ENCODE results near the gene DOCK9. TPM values are rescaled to one million over a fixed set of nuclear protein-coding genes. Genes with fewer than 3 reads are reported as not detected.
A peak's percentile ranks its signal among the peaks of the same experiment; 100 is the strongest.

Gene DOCK9
- total RNA-seq, 1 experiment from 2014 or later = 2.1 TPM

DNA sequence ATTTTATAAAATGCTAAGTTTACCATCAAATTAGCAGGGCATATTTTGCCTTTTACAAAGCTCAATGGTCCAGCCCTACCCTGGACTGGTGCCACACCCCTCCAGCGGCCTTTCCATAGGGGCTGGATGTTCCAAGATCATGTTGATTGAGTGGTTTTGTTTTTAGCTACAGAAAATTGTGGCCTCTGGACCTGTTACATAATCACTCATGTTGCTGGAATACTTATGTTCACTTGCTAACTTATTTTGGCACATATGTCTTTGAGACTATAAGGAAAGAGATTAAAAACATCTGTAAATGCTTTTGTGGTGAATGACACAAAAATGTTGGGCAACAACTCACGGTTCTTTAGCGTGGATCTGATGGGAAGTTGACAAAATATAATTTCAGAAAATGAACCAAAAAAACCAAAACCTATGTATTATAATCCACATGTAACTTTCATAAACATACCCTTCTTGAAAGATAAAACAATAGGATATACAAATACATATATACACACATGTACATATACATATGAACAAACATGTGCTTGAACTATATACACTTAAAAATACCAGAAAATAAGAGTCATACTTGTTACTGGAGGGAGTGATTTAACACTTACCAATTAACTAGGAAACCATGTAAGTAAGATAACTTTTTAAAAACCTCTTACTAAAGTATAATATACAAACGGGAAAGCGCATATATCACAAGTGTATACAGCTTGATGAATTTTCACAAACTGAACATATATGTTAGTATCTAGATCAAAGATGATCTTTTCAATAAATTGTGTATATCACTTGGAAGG lies 178.8 kb downstream of the DOCK9 start:
- no peaks in the 10 kb centered on the region for H3K36me3 ChIP-seq
- no peaks in the 10 kb centered on the region for H3K27me3 ChIP-seq
- H3K4me3 ChIP-seq = no peak overlapping the region
- no peaks in the 10 kb centered on the region for H3K9me3 ChIP-seq
- peak; percentile 42 for DNase-seq

DNA sequence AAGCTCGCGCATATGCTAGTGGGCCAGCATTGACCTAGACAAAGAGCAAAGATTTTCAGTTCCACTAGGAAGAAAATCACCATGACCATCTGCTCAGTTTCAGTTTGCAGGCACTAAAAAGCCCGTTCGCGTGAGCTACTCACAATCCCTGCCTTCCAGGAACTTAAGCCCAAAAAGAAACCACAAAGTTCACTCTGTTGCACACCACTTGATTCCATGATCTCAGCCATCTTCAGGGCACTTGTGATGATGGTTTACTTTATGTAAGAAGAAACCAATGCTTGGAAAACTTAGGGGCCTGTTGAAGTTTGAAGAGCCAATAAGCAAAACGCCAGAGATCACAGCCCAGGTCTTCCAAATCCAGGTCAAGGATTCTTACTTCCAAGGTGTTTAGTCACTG lies 180.4 kb downstream of the DOCK9 start:
- DNase-seq = no peak
- H3K36me3 ChIP-seq = no peaks in the 10 kb centered on the region
- no peaks in the 10 kb centered on the region for H3K9me3 ChIP-seq
- H3K27me3 ChIP-seq = no peaks in the 10 kb centered on the region
- H3K4me3 ChIP-seq = no peak overlapping the region

- no peak for DNase-seq
- Histone ChIP-seq H3K4me3 (no peak overlapping the region), H3K9me3 (no peaks in the 10 kb centered on the region), H3K36me3 (no peaks in the 10 kb centered on the region), H3K27me3 (no peaks in the 10 kb centered on the region)
Measured at GRCh38 chr13:98796798-98797197, 181.1 kb downstream of the DOCK9 start.

- Histone ChIP-seq H3K27me3 (no peaks in the 10 kb centered on the region), H3K9me3 (no peaks in the 10 kb centered on the region), H3K4me3 (no peak overlapping the region), H3K36me3 (no peaks in the 10 kb centered on the region)
- no peak for DNase-seq
Measured at GRCh38 chr13:98796191-98796590, 181.7 kb downstream of the DOCK9 start.

DNA sequence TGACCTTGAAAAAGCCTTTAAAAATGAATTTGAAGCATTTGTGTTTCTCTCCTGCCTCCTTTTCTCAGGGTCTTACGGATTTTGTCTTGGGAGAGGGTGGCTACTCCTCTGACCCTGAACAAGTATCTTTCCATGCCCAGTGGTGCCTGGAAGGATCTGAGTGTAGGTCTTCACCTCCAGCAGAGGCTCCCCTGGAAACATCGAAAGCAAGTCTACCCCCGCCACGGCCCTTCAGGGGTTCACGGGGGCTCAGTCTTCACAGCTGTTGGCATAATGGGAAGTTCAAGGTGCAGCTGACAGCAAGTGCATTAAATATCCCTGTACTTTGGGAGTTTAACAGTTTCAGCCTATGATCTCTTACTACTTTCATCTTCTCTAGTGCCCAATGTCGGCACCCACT lies 182.6 kb downstream of the DOCK9 start:
- DNase-seq = no peak
- no peak overlapping the region for H3K4me3 ChIP-seq
- no peaks in the 10 kb centered on the region for H3K9me3 ChIP-seq
- no peaks in the 10 kb centered on the region for H3K27me3 ChIP-seq
- H3K36me3 ChIP-seq = no peaks in the 10 kb centered on the region

- no peaks in the 10 kb centered on the region for H3K27me3 ChIP-seq
- no peaks in the 10 kb centered on the region for H3K9me3 ChIP-seq
- no peak overlapping the region for H3K4me3 ChIP-seq
- no peak for DNase-seq
- no peaks in the 10 kb centered on the region for H3K36me3 ChIP-seq
Measured at GRCh38 chr13:98794498-98794897, 183.4 kb downstream of the DOCK9 start.

GRCh38 chr13:98792785-98793495 lies 184.9 kb downstream of the DOCK9 start:
- Histone ChIP-seq H3K36me3 (no peaks in the 10 kb centered on the region), H3K9me3 (no peaks in the 10 kb centered on the region), H3K4me3 (no peak overlapping the region), H3K27me3 (no peaks in the 10 kb centered on the region)
- no peak for DNase-seq

- H3K9me3 ChIP-seq = no peaks in the 10 kb centered on the region
- no peaks in the 10 kb centered on the region for H3K27me3 ChIP-seq
- no peak overlapping the region for H3K4me3 ChIP-seq
- H3K36me3 ChIP-seq = no peaks in the 10 kb centered on the region
- no peak for DNase-seq
Measured at GRCh38 chr13:98792321-98792720, 185.5 kb downstream of the DOCK9 start.

DNA sequence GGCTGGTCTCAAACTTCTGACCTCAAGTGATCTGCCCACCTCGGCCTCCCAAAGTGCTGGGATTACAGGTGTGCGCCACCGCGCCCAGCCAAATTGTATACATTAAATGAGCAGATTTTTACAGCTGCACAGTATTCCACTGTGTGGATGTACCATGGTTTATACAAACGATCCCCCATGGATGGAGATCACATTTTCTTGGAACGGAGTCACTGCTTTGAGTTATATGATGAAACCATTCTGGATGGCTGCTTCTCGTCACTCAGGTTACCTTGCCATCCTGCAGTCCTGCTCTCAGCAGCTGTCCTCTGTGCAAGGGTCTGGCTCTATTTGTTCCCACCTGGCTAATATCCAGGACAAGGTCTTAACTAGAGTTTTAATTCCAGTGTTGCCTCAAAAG lies 186.3 kb downstream of the DOCK9 start:
- H3K9me3 ChIP-seq = no peaks in the 10 kb centered on the region
- no peaks in the 10 kb centered on the region for H3K36me3 ChIP-seq
- H3K4me3 ChIP-seq = no peak overlapping the region
- no peak for DNase-seq
- H3K27me3 ChIP-seq = no peaks in the 10 kb centered on the region

GRCh38 chr13:98787996-98788395 lies 189.9 kb downstream of the DOCK9 start:
- no peak for DNase-seq
- Histone ChIP-seq H3K9me3 (no peaks in the 10 kb centered on the region), H3K36me3 (no peaks in the 10 kb centered on the region), H3K4me3 (no peak overlapping the region), H3K27me3 (no peaks in the 10 kb centered on the region)

- Histone ChIP-seq H3K27me3 (no peaks in the 10 kb centered on the region), H3K36me3 (no peaks in the 10 kb centered on the region), H3K4me3 (no peak overlapping the region), H3K9me3 (no peaks in the 10 kb centered on the region)
- DNase-seq = no peak
Measured at GRCh38 chr13:98787173-98787572, 190.7 kb downstream of the DOCK9 start.

- no peaks in the 10 kb centered on the region for H3K36me3 ChIP-seq
- no peak overlapping the region for H3K4me3 ChIP-seq
- H3K27me3 ChIP-seq = no peaks in the 10 kb centered on the region
- DNase-seq = no peak
- no peaks in the 10 kb centered on the region for H3K9me3 ChIP-seq
Measured at GRCh38 chr13:98786023-98786422, 191.8 kb downstream of the DOCK9 start.

GRCh38 chr13:98785405-98785804 lies 192.5 kb downstream of the DOCK9 start:
- H3K36me3 ChIP-seq = no peaks in the 10 kb centered on the region
- H3K4me3 ChIP-seq = no peak overlapping the region
- H3K9me3 ChIP-seq = no peaks in the 10 kb centered on the region
- H3K27me3 ChIP-seq = no peaks in the 10 kb centered on the region
- no peak for DNase-seq

- Histone ChIP-seq H3K9me3 (no peaks in the 10 kb centered on the region), H3K36me3 (no peaks in the 10 kb centered on the region), H3K4me3 (no peak overlapping the region), H3K27me3 (no peaks in the 10 kb centered on the region)
- no peak for DNase-seq
Measured at GRCh38 chr13:98784666-98785065, 193.2 kb downstream of the DOCK9 start.

GRCh38 chr13:98783856-98784478 lies 193.9 kb downstream of the DOCK9 start:
- H3K27me3 ChIP-seq = no peaks in the 10 kb centered on the region
- no peaks in the 10 kb centered on the region for H3K9me3 ChIP-seq
- no peak overlapping the region for H3K4me3 ChIP-seq
- no peaks in the 10 kb centered on the region for H3K36me3 ChIP-seq
- no peak for DNase-seq

GRCh38 chr13:98782654-98783053 lies 195.2 kb downstream of the DOCK9 start:
- no peak for DNase-seq
- no peaks in the 10 kb centered on the region for H3K36me3 ChIP-seq
- H3K27me3 ChIP-seq = no peaks in the 10 kb centered on the region
- H3K9me3 ChIP-seq = no peaks in the 10 kb centered on the region
- H3K4me3 ChIP-seq = no peak overlapping the region

DNA sequence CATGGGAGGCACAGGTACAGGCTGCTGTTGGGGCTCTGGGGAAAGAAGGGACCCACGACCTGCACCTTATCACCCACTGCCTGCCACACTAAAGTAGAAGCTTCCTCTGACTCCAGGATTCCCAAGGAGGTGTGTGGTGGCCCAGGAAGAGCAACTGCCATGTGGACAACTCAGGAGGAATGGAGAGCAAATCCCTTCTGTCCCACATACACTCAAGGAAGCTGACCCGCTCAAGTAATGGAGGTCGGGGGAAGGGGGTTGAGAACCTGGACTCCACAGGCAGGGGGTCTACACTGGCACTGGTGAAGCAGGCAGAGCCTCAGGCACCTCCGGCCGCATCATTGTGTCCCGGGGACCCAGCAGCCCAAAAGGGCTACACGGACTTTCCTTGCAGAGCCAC lies 196.0 kb downstream of the DOCK9 start:
- Histone ChIP-seq H3K27me3 (no peaks in the 10 kb centered on the region), H3K4me3 (no peak overlapping the region), H3K9me3 (no peaks in the 10 kb centered on the region), H3K36me3 (no peaks in the 10 kb centered on the region)
- no peak for DNase-seq

DNA sequence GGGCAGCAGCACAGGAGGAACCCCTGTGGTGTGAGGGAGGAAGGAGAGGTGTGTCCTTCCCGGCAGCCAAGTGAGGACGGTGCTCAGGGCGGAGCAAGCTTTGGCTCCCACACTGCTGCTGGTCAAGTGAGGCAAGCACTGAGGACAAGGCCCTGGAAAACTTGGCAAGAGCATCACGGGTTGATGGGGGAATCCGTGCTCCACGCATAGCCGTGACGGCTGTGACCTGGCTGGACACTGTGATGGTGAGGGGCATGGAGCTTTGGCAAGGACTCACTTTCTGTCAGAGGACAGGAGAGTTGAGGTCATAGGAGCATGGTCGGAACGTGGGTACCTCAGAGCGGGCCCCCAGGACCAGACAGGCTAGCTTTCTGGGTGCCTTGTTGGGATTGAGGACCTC lies 196.4 kb downstream of the DOCK9 start:
- H3K27me3 ChIP-seq = no peaks in the 10 kb centered on the region
- DNase-seq = no peak
- H3K36me3 ChIP-seq = no peaks in the 10 kb centered on the region
- no peak overlapping the region for H3K4me3 ChIP-seq
- no peaks in the 10 kb centered on the region for H3K9me3 ChIP-seq

All from MG63 (cell line).